Keratinocyte (primary cell): Measurements from ENCODE around the gene DHX36. TPM values are rescaled to one million over a fixed set of nuclear protein-coding genes. Genes with fewer than 3 reads are reported as not detected.

Source experiments
- DNase-seq: peaks from one replicate; pipeline ENCODE4 v3.0.0-alpha.2; 2011; ENCODE audit warnings: low read depth, missing footprints, low spot score
- FAIRE-seq: peaks from 2 replicates; lab custom pipeline; 2011; peaks lifted over from hg19 to GRCh38; lab: Jason Lieb, UNC
- H2AFZ ChIP-seq: 2 replicates; pipeline ENCODE4 v1.6.0; 2012; ENCODE audit warnings: low read length, control low read depth, inconsistent platforms; ENCODE audit not compliant: control insufficient read depth
- H3K27ac ChIP-seq: 2 replicates; pipeline ENCODE4 v1.5.1; 2011; ENCODE audit warnings: low read length; ENCODE audit not compliant: control insufficient read depth, insufficient read depth
- H3K27me3 ChIP-seq: 3 replicates; pipeline ENCODE4 v1.6.0; 2011; ENCODE audit warnings: low read length; ENCODE audit not compliant: control insufficient read depth, insufficient read depth; ENCODE audit errors: extremely low read depth
- H3K36me3 ChIP-seq, 2 experiments: 2 replicates in 1 of 2; 3 replicates in 1 of 2; pipeline ENCODE4 v1.5.1; 2011; ENCODE audit warnings: low read length in 2 of 2, mild to moderate bottlenecking in 1 of 2; ENCODE audit not compliant: control insufficient read depth in 2 of 2, insufficient read depth in 2 of 2; ENCODE audit errors: extremely low read depth in 1 of 2
- H3K4me1 ChIP-seq: 3 replicates; pipeline ENCODE4 v1.5.1; 2011; ENCODE audit warnings: low read length; ENCODE audit not compliant: control insufficient read depth, insufficient read depth; ENCODE audit errors: extremely low read depth
- H3K4me2 ChIP-seq: 3 replicates; pipeline ENCODE4 v1.6.0; 2011; ENCODE audit warnings: low read depth, low read length; ENCODE audit not compliant: control insufficient read depth, insufficient read depth; ENCODE audit errors: extremely low read depth
- H3K4me3 ChIP-seq, 3 experiments: fragments of 200-600 bp in 1 of 3; sonication (generic) in 1 of 3; 2 replicates in 2 of 3; 3 replicates in 1 of 3; pipeline ENCODE4 v1.5.1; 2011 to 2016; ENCODE audit warnings: low read length in 3 of 3, mild to moderate bottlenecking in 3 of 3, control low read depth in 2 of 3, inconsistent platforms in 1 of 3, low read depth in 1 of 3, mixed read lengths in 1 of 3, mixed run types in 1 of 3, moderate library complexity in 1 of 3; ENCODE audit not compliant: control insufficient read depth in 2 of 3, insufficient read depth in 2 of 3; ENCODE audit errors: extremely low read depth in 1 of 3
- H3K79me2 ChIP-seq: 2 replicates; pipeline ENCODE4 v1.6.0; 2012; ENCODE audit warnings: low read length; ENCODE audit not compliant: control insufficient read depth, insufficient read depth
- H3K9ac ChIP-seq: 3 replicates; pipeline ENCODE4 v1.6.0; 2011; ENCODE audit warnings: low read length; ENCODE audit not compliant: control insufficient read depth, insufficient read depth; ENCODE audit errors: extremely low read depth
- H3K9me1 ChIP-seq: 3 replicates; pipeline ENCODE4 v1.6.0; 2011; ENCODE audit warnings: low read length; ENCODE audit not compliant: control insufficient read depth, insufficient read depth; ENCODE audit errors: extremely low read depth
- H3K9me3 ChIP-seq: 2 replicates; pipeline ENCODE4 v1.5.1; 2012; ENCODE audit warnings: low read depth, low read length; ENCODE audit not compliant: control insufficient read depth
- H4K20me1 ChIP-seq: 3 replicates; pipeline ENCODE4 v1.6.0; 2011; ENCODE audit warnings: low read length; ENCODE audit not compliant: control insufficient read depth, insufficient read depth; ENCODE audit errors: extremely low read depth
- EZH2 ChIP-seq: IDR thresholded peaks from one replicate; pipeline ENCODE4 v1.6.1; 2012; ENCODE audit warnings: inconsistent platforms, mild to moderate bottlenecking, low read length, moderate library complexity
- dilution Hi-C: fragments of 300-500 bp; cut with MboI; formaldehyde crosslinking; loops from one replicate; pipeline ENCODE4 v1.7.0; 2020; ENCODE audit warnings: low sequenced_read_pairs; ENCODE audit not compliant: extremely low pct_ligation_motif_present
- polyA plus RNA-seq, 5 experiments: library from polyadenylated mRNA; depleted of rRNA in 3 of 5; stranded (reverse) in 3 of 5; stranded (forward) in 1 of 5; unstranded in 1 of 5; fragments of >200 nt; gene quantifications; 1 replicate in 1 of 5; 2 replicates in 3 of 5; 3 replicates in 1 of 5; pipeline versions ENCODE4 v1.2.1 to v1.2.3, GENCODE V29; 2011 to 2012; ENCODE audit warnings: missing spikeins in 2 of 5, low read depth in 1 of 5, low replicate concordance in 1 of 5
- TF ChIP-seq, protein P1 (sequence below), 3 experiments: IDR thresholded peaks in 1 of 3; conservative IDR thresholded peaks in 1 of 3; optimal IDR thresholded peaks in 1 of 3; 2 replicates in 2 of 3; 3 replicates in 1 of 3; pipeline versions ENCODE3 to v1.5.1; 2011; ENCODE audit warnings: low read length in 3 of 3, mild to moderate bottlenecking in 3 of 3, moderate library complexity in 2 of 3, control low read depth in 1 of 3, inconsistent platforms in 1 of 3; ENCODE audit not compliant: insufficient read depth in 2 of 3; ENCODE audit errors: extremely low read depth in 1 of 3

DHX36 gene
- polyA plus RNA-seq, 1 donor (not counting 4 experiments of a cell fraction or from before 2014, with no cell fraction given): 72.3 TPM

- no peak overlapping the region for H3K4me2 ChIP-seq
- DNase-seq (no peak), FAIRE-seq (no peak)
- no peak for TF ChIP-seq EZH2
- H3K27me3 ChIP-seq: no peaks in the 10 kb centered on the region
- H3K4me1 ChIP-seq: no peaks in the 10 kb centered on the region
- no peak overlapping the region for H3K27ac ChIP-seq
- dilution Hi-C loops: no loop called here
- no peak overlapping the region for H3K4me3 ChIP-seq
- no peaks in the 10 kb centered on the region for H3K79me2 ChIP-seq
- H3K9ac ChIP-seq: no peak overlapping the region
- H3K9me3 ChIP-seq: no peaks in the 10 kb centered on the region
- no peak overlapping the region for H2AFZ ChIP-seq
- H4K20me1 ChIP-seq: no peaks in the 10 kb centered on the region
- peaks cover 5 to 21% of the 10 kb centered on the region in 2 experiments for H3K36me3 ChIP-seq
- H3K9me1 ChIP-seq: no peaks in the 10 kb centered on the region
These were observed 34.1 kb downstream of the DHX36 start for GRCh38 chr3:154290187-154290586.

GRCh38 chr3:154285221-154285620 is 39.1 kb downstream of the DHX36 start:
- H3K9ac ChIP-seq: no peak overlapping the region
- H3K4me3 ChIP-seq: no peak overlapping the region
- no peak for DNase-seq
- H3K27me3 ChIP-seq: no peaks in the 10 kb centered on the region
- no peaks in the 10 kb centered on the region for H3K9me3 ChIP-seq
- no peaks in the 10 kb centered on the region for H3K79me2 ChIP-seq
- no peak overlapping the region for H3K27ac ChIP-seq
- H3K36me3 ChIP-seq: peaks cover 10 to 21% of the 10 kb centered on the region in 2 experiments
- dilution Hi-C loops: no loop called here
- H4K20me1 ChIP-seq: no peaks in the 10 kb centered on the region
- no peaks in the 10 kb centered on the region for H3K4me1 ChIP-seq
- no peak for FAIRE-seq
- no peak overlapping the region for H3K4me2 ChIP-seq
- H2AFZ ChIP-seq: no peak overlapping the region
- no peak for TF ChIP-seq EZH2
- TF ChIP-seq, protein P1, sequence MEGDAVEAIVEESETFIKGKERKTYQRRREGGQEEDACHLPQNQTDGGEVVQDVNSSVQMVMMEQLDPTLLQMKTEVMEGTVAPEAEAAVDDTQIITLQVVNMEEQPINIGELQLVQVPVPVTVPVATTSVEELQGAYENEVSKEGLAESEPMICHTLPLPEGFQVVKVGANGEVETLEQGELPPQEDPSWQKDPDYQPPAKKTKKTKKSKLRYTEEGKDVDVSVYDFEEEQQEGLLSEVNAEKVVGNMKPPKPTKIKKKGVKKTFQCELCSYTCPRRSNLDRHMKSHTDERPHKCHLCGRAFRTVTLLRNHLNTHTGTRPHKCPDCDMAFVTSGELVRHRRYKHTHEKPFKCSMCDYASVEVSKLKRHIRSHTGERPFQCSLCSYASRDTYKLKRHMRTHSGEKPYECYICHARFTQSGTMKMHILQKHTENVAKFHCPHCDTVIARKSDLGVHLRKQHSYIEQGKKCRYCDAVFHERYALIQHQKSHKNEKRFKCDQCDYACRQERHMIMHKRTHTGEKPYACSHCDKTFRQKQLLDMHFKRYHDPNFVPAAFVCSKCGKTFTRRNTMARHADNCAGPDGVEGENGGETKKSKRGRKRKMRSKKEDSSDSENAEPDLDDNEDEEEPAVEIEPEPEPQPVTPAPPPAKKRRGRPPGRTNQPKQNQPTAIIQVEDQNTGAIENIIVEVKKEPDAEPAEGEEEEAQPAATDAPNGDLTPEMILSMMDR (optimal IDR thresholded peaks at IDR 0.05 in 1 of 3, IDR thresholded peaks at IDR 0.05 in 1 of 3, conservative IDR thresholded peaks at IDR 0.05 in 1 of 3; ENCODE audit: extremely low read depth in 1 of 3, insufficient read depth in 2 of 3, low read length in 3 of 3): no peak
- no peaks in the 10 kb centered on the region for H3K9me1 ChIP-seq

DNA sequence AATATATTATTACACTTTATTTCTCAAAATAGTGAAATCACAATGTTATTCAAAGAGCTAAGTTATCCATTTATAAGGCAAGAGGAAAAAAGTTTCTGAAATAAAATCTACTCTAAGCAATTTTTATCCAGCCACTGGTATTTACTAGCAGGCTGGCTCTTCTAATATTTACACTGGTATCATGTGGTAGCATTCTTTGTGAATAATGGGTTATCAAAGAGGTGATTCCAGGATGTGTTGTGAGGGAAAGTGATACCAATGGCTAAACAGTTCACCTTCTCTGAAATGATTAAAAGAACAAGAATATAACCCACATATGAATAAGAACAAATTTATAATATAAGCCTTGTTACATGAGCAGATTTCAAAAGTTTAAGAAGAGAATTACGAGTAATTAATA is 44.1 kb downstream of the DHX36 start:
- peaks cover 10 to 12% of the 10 kb centered on the region in 2 experiments for H3K36me3 ChIP-seq
- no peaks in the 10 kb centered on the region for H3K4me1 ChIP-seq
- H3K27me3 ChIP-seq: no peaks in the 10 kb centered on the region
- no peak overlapping the region for H3K27ac ChIP-seq
- H2AFZ ChIP-seq: no peak overlapping the region
- no peaks in the 10 kb centered on the region for H3K79me2 ChIP-seq
- TF ChIP-seq, protein P1 (optimal IDR thresholded peaks at IDR 0.05 in 1 of 3, IDR thresholded peaks at IDR 0.05 in 1 of 3, conservative IDR thresholded peaks at IDR 0.05 in 1 of 3; ENCODE audit: extremely low read depth in 1 of 3, insufficient read depth in 2 of 3, low read length in 3 of 3): no peak
- H3K4me2 ChIP-seq: no peak overlapping the region
- no peaks in the 10 kb centered on the region for H3K9me1 ChIP-seq
- H4K20me1 ChIP-seq: no peaks in the 10 kb centered on the region
- no peak overlapping the region for H3K4me3 ChIP-seq
- FAIRE-seq (no peak), DNase-seq (no peak)
- H3K9ac ChIP-seq: no peak overlapping the region
- no peaks in the 10 kb centered on the region for H3K9me3 ChIP-seq
- dilution Hi-C loops: no loop called here
